GM12801 (cell line): ENCODE measurements around the gene SASH3.

Experiments
- TF ChIP-seq, protein P1 (sequence below): IDR thresholded peaks from one replicate; pipeline ENCODE4 v1.5.1; 2011; ENCODE audit warnings: control low read depth; ENCODE audit not compliant: insufficient read length; ENCODE audit errors: extremely low read depth

The SASH3 gene

GRCh38 chrX:129795584-129795983 lies 15.8 kb downstream of the SASH3 start:
- TF ChIP-seq, protein P1, sequence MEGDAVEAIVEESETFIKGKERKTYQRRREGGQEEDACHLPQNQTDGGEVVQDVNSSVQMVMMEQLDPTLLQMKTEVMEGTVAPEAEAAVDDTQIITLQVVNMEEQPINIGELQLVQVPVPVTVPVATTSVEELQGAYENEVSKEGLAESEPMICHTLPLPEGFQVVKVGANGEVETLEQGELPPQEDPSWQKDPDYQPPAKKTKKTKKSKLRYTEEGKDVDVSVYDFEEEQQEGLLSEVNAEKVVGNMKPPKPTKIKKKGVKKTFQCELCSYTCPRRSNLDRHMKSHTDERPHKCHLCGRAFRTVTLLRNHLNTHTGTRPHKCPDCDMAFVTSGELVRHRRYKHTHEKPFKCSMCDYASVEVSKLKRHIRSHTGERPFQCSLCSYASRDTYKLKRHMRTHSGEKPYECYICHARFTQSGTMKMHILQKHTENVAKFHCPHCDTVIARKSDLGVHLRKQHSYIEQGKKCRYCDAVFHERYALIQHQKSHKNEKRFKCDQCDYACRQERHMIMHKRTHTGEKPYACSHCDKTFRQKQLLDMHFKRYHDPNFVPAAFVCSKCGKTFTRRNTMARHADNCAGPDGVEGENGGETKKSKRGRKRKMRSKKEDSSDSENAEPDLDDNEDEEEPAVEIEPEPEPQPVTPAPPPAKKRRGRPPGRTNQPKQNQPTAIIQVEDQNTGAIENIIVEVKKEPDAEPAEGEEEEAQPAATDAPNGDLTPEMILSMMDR: no peak

DNA sequence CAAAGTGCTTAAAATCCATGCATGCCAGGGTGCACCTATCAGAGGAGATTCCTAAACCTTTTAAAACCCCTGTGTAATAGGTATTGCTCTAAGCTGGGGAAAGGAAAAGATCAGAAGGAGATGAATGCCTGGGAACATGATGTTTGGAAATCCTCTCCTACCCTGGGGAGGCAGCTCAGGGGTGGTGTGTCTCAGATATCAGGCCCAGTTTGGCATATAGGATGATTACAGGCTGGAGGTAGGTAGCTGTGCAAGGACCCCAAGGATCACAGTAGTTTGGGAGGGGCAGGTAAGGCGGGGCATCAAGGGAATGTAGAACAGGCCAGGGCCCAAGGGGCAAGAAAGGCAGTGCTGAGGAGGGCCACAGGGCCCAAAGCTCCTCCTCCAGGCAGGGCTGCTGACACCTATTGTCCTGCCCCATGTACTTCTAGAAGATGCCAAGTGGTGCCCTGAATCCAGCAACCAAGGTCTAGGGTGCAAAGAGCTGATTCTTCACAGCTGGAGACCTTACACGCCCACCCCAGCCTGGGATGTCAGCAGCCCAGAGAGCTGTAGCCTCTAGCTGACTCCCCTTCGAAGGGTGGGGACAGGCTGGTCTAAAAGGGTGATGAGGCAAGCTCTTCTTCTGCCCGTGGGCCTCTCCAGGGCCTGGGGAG lies 17.6 kb downstream of the SASH3 start:
- TF ChIP-seq, protein P1: no peak

GRCh38 chrX:129798456-129798855 lies 18.7 kb downstream of the SASH3 start:
- TF ChIP-seq, protein P1: no peak

GRCh38 chrX:129798888-129799287 lies 19.1 kb downstream of the SASH3 start:
- TF ChIP-seq, protein P1: no peak

- TF ChIP-seq, protein P1: no peak
Observed at GRCh38 chrX:129800186-129800585, 20.4 kb downstream of the SASH3 start.

DNA sequence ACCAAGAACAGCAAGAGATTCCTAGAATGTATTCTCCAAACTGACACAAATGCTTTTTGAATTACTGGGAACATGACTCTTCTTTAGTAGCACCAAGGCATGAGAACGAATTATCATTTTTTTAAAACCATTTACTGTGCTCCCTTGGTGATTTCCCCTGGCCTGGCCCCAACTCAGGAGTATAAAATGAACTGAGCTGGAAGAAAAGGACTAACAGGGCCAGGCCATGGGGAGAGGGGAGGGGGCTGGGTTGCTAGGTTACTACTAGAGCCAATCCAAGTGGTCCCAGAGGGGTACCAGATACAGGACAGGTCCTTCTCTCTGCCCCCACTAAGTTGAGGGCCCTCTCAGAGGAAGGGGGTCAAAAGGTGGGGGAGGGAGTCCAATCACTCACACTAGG lies 23.1 kb downstream of the SASH3 start:
- TF ChIP-seq, protein P1: no peak

DNA sequence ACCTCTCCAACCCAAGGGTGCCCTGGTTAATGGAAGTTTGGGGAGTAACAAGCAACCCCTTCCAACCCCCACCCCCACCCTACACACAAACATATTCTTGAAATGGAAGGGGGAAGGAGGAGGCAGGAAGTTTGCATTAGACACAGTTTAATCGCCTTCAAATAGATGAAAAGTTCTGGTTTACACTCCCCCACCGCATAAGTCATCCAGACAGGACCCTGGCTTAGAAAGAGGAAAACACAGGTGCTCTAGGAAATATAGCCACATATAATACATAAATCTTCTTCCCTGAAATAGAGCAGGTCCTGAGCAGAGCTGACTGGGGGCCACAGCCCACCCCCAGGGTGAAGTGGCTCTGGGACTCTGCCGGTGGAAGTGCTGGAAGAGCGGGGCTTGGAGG lies 25.1 kb downstream of the SASH3 start:
- TF ChIP-seq, protein P1: no peak
